ENCODE measurements around the gene RBP5. TPM values are rescaled to one million over a fixed set of nuclear protein-coding genes. Genes with fewer than 3 reads are reported as not detected.
A peak's percentile ranks its signal among the peaks of the same experiment; 100 is the strongest.

Gene RBP5
- polyA plus RNA-seq, 2 of the 4 experiments (the other 2 are of a cell fraction) = 0.25 TPM; not detected in 1

- peak; percentile 96 to 97 for ATAC-seq
- peaks cover 17% of the 10 kb centered on the region for H3K9me3 ChIP-seq
- H3K27ac ChIP-seq = peak overlapping the region; percentile 96 to 97
- ChIA-PET POLR2A (interaction anchor here (0.5 to 4.0 kb wide), 13 partner anchors 11 to 186 kb away, joined by 3 to 30 read pairs (median 4); partner anchors contain the start of genes C12orf57, C1S, LPCAT3 and RNU7-1), CTCF (interaction anchor here (0.8 to 8.4 kb wide), 27 partner anchors 9 to 239 kb away, joined by 3 to 309 read pairs (median 4); partner anchors contain the start of genes C12orf57, C1R, C1S and CLSTN3)
- peak overlapping the region; percentile 94 for H3K4me2 ChIP-seq
- H3K4me1 ChIP-seq = peaks cover 29% of the 10 kb centered on the region
- 2% methylated on average over 23 of the region's 30 CpGs for WGBS (ENCODE audit: missing lambda C conversion rate)
- peak overlapping the region; percentile 55 for H3K4me3 ChIP-seq
- peak; percentile 67 to 90 for DNase-seq (ENCODE audit: low read depth in 1 of 2, low spot score in 1 of 2)
- no peak for FAIRE-seq
- TF ChIP-seq MAX (IDR thresholded peaks at IDR 0.05) (peak; percentile 90), POLR2A (IDR thresholded peaks at IDR 0.05; ENCODE audit: low read length) (peak; percentile 91), JUN (IDR thresholded peaks at IDR 0.05) (peak; percentile 28 to 40; a peak in 2 of 5 replicates), REST (IDR thresholded peaks at IDR 0.05) (peak; percentile 67), ZFP36 (IDR thresholded peaks at IDR 0.05; ENCODE audit: borderline replicate concordance, partially characterized antibody) (peak; percentile 81), TFCP2L1 (CRISPR knock-in tag; IDR thresholded peaks at IDR 0.05) (0 out of 2 replicates have a peak, but pooled peaks have one; percentile 14), TP53 (CRISPR knock-in tag; IDR thresholded peaks at IDR 0.05) (0 out of 2 replicates have a peak, but pooled peaks have one; percentile 28), CTCF (IDR thresholded peaks at IDR 0.05) (no peak), CHD2 (IDR thresholded peaks at IDR 0.05; ENCODE audit: low read length, partially characterized antibody) (peak; percentile 79), ATOH8 (CRISPR knock-in tag; IDR thresholded peaks at IDR 0.05; ENCODE audit: low read depth) (peak; percentile 62; the same call in 1 of the 2 replicates), RCOR1 (IDR thresholded peaks at IDR 0.05; ENCODE audit: low read depth, low read length) (no peak), E2F6 (IDR thresholded peaks at IDR 0.05; ENCODE audit: borderline replicate concordance, low read depth) (peak; percentile 80; the same call in 1 of the 2 replicates), FOSB (CRISPR knock-in tag; IDR thresholded peaks at IDR 0.05) (no peak; the same call in 1 of the 2 replicates), PHF8 (IDR thresholded peaks at IDR 0.05; ENCODE audit: borderline replicate concordance, low read depth) (peak; percentile 46; the same call in 1 of the 2 replicates), NPAS2 (CRISPR knock-in tag; IDR thresholded peaks at IDR 0.05; ENCODE audit: borderline replicate concordance) (no peak)
These were observed 20.5 kb downstream of the RBP5 start for GRCh38 chr12:7108003-7108795.

- peaks cover 25% of the 10 kb centered on the region for H3K4me1 ChIP-seq
- no peak for FAIRE-seq
- ChIA-PET POLR2A (interaction anchor here (0.9 to 4.0 kb wide), 8 partner anchors 12 to 163 kb away, joined by 3 to 30 read pairs (median 12); partner anchors contain the start of genes C12orf57, C1S, LPCAT3 and RNU7-1), CTCF (interaction anchor here (1.0 to 8.4 kb wide), 18 partner anchors 8 to 238 kb away, joined by 3 to 309 read pairs (median 6); partner anchors contain the start of genes C12orf57, C1R, C1S and LPCAT3)
- DNase-seq (ENCODE audit: low read depth in 1 of 2, low spot score in 1 of 2) = peak in 1 of 2 experiments; percentile 47
- H3K4me3 ChIP-seq = peak overlapping the region; percentile 55
- H3K4me2 ChIP-seq = peak overlapping the region; percentile 94
- peak overlapping the region; percentile 96 to 97 for H3K27ac ChIP-seq
- 13% methylated on average over 3 of the region's 3 CpGs for WGBS (ENCODE audit: missing lambda C conversion rate)
- no peak; a peak in 1 of 6 replicates for ATAC-seq
- H3K9me3 ChIP-seq = peaks cover 17% of the 10 kb centered on the region
- no peak; the same call in 1 of the 2 replicates for TF ChIP-seq FOSB (CRISPR knock-in tag; IDR thresholded peaks at IDR 0.05)
- TF ChIP-seq ATOH8 (CRISPR knock-in tag; IDR thresholded peaks at IDR 0.05; ENCODE audit: low read depth) = no peak
- TF ChIP-seq ZSCAN20 (CRISPR knock-in tag; IDR thresholded peaks at IDR 0.05) = no peak
- TF ChIP-seq HDAC2 (IDR thresholded peaks at IDR 0.05) = no peak
- no peak for TF ChIP-seq CHD2 (IDR thresholded peaks at IDR 0.05; ENCODE audit: low read length, partially characterized antibody)
- no peak for TF ChIP-seq JUNB (IDR thresholded peaks at IDR 0.05)
- TF ChIP-seq RARB (CRISPR knock-in tag; IDR thresholded peaks at IDR 0.05) = no peak
- TF ChIP-seq MAZ (IDR thresholded peaks at IDR 0.05; ENCODE audit: borderline replicate concordance, low read depth, low read length) = no peak
- TF ChIP-seq BHLHE40 (IDR thresholded peaks at IDR 0.05; ENCODE audit: low read depth, low read length) = no peak
- no peak for TF ChIP-seq GATA3 (IDR thresholded peaks at IDR 0.05; ENCODE audit: borderline replicate concordance)
- TF ChIP-seq FOSL2 (IDR thresholded peaks at IDR 0.05) = no peak
- no peak for TF ChIP-seq FOSL2 (CRISPR knock-in tag; IDR thresholded peaks at IDR 0.05)
- TF ChIP-seq KDM1A (IDR thresholded peaks at IDR 0.05; ENCODE audit: low read depth) = no peak
- no peak for TF ChIP-seq ESRRA (IDR thresholded peaks at IDR 0.05; ENCODE audit: borderline replicate concordance, low read length)
- no peak for TF ChIP-seq MAX (IDR thresholded peaks at IDR 0.05)
- TF ChIP-seq HOXB13 (CRISPR knock-in tag; IDR thresholded peaks at IDR 0.05; ENCODE audit: low read depth) = no peak
These were observed 21.1 kb downstream of the RBP5 start for GRCh38 chr12:7107636-7108002.

Measured in A549 (cell line).